C4-2B (cell line): ENCODE data around the gene CYTH4.

Source experiments
- H3K27ac ChIP-seq: fragments of 450-650 bp; 2 replicates; pipeline ENCODE4 v1.5.1; 2017
- CTCF ChIP-seq: fragments of 450-650 bp; conservative IDR thresholded peaks from 2 replicates; pipeline ENCODE4 v1.5.1; 2017; ENCODE audit warnings: mild to moderate bottlenecking
- ZFX ChIP-seq: fragments of 450-650 bp; IDR thresholded peaks from 2 replicates; pipeline ENCODE4 v1.6.1; 2017

CYTH4 gene

GRCh38 chr22:37302674-37303555 is 20.6 kb downstream of the CYTH4 start:
- no peak overlapping the region for H3K27ac ChIP-seq
- no peak for TF ChIP-seq ZFX
- no peak for TF ChIP-seq CTCF

- H3K27ac ChIP-seq, result no peak overlapping the region
- TF ChIP-seq ZFX (no peak), CTCF (no peak)
Measured at GRCh38 chr22:37303821-37304274, 21.5 kb downstream of the CYTH4 start.

- TF ChIP-seq CTCF, result no peak
- no peak for TF ChIP-seq ZFX
- no peak overlapping the region for H3K27ac ChIP-seq
Measured at GRCh38 chr22:37304595-37305343, 22.5 kb downstream of the CYTH4 start.

- TF ChIP-seq ZFX, result no peak
- TF ChIP-seq CTCF, result no peak
- H3K27ac ChIP-seq, result no peak overlapping the region
Measured at GRCh38 chr22:37305887-37306286, 23.6 kb downstream of the CYTH4 start.

- H3K27ac ChIP-seq, result no peak overlapping the region
- no peak for TF ChIP-seq CTCF
Measured at GRCh38 chr22:37306494-37306829, 24.2 kb downstream of the CYTH4 start.

GRCh38 chr22:37308385-37309200 is 26.3 kb downstream of the CYTH4 start:
- TF ChIP-seq CTCF (no peak), ZFX (no peak)
- H3K27ac ChIP-seq, result no peak overlapping the region
